ENCODE results near the gene GPR146.

GPR146 gene

GRCh38 chr7:1080921-1081255 lies 36.5 kb downstream of the GPR146 start:
- TF ChIP-seq CTCF (IDR thresholded peaks at IDR 0.05; ENCODE audit: control insufficient read depth, insufficient read depth, low read depth, low read length, missing control alignments): no peak
- DNase-seq (ENCODE audit: low read depth): no peak
- H3K4me3 ChIP-seq (ENCODE audit: control insufficient read depth, low read depth, low read length): no peak overlapping the region

DNA sequence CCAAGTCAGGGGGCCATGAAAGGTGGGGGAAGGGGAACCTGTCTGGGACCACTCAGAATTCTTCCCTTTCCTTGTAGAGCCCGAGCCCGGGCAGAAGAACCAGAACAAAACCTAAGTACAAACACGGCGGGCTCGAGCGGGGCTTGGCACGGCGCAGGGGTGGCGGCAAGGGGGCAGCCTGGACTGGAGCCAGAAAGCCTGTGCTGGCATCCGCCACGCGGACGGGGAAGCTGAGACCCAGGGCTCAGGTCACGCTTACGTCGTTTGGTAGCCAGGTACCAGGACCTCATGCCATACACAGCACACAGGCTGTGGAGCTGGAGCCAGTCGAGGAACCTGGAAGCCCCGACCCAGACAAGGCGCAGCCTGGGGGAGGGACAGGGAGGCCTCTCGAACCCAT lies 37.0 kb downstream of the GPR146 start:
- TF ChIP-seq CTCF (IDR thresholded peaks at IDR 0.05; ENCODE audit: control insufficient read depth, insufficient read depth, low read depth, low read length, missing control alignments): no peak
- H3K4me3 ChIP-seq (ENCODE audit: control insufficient read depth, low read depth, low read length): no peak overlapping the region
- no peak for DNase-seq (ENCODE audit: low read depth)

GRCh38 chr7:1081931-1082401 lies 37.6 kb downstream of the GPR146 start:
- DNase-seq (ENCODE audit: low read depth): no peak
- no peak for TF ChIP-seq CTCF (IDR thresholded peaks at IDR 0.05; ENCODE audit: control insufficient read depth, insufficient read depth, low read depth, low read length, missing control alignments)
- H3K4me3 ChIP-seq (ENCODE audit: control insufficient read depth, low read depth, low read length): no peak overlapping the region

DNA sequence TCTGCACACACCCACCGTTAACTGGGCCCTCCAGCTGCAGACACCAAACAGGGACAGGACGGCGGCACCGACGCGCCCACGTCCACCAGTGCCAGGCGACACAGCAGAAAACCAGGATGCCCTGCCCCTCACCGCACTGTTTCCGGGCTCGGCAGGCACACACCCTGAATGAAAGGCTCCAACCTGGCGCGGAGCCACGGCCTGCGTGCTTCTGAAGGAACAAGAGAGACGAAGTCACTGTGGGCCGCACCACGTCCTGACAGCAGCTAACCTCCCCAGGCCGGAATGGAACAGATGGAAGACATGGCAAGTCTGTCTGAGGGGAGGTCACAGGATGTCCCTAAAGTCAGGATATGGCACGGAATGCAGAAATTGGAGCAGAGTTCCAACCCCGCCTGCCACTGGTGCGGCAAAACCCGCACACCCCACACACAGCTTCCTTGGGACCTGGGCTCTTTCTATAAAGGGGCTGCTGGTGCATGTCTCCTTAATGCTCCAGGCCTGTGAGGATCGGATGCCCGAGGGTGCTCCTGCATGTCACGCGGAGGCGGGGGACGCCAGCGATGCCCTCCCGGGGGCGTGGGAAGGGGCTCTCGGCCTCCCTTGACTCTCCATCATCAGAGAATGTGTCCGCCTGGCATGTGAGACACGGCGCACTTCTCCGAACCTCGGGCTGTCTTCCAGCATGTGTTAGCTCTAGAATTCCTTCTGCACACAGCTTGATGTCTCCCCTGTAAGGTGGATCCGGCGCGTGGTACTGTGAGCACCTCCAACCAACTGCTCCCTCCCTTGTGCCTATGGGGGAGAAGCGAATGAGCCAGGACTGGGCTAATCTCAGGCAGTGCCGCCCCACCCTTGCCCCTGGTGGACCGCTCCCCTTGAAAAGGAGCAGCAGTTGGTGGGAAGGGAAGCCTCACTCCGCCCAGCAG lies 39.6 kb downstream of the GPR146 start:
- no peak overlapping the region for H3K4me3 ChIP-seq (ENCODE audit: control insufficient read depth, low read depth, low read length)
- TF ChIP-seq CTCF (IDR thresholded peaks at IDR 0.05; ENCODE audit: control insufficient read depth, insufficient read depth, low read depth, low read length, missing control alignments): no peak
- no peak for DNase-seq (ENCODE audit: low read depth)

GRCh38 chr7:1085266-1085665 lies 40.9 kb downstream of the GPR146 start:
- H3K4me3 ChIP-seq (ENCODE audit: control insufficient read depth, low read depth, low read length): no peak overlapping the region
- no peak for TF ChIP-seq CTCF (IDR thresholded peaks at IDR 0.05; ENCODE audit: control insufficient read depth, insufficient read depth, low read depth, low read length, missing control alignments)
- no peak for DNase-seq (ENCODE audit: low read depth)

GRCh38 chr7:1085910-1086421 lies 41.6 kb downstream of the GPR146 start:
- no peak for TF ChIP-seq CTCF (IDR thresholded peaks at IDR 0.05; ENCODE audit: control insufficient read depth, insufficient read depth, low read depth, low read length, missing control alignments)
- no peak for DNase-seq (ENCODE audit: low read depth)
- no peak overlapping the region for H3K4me3 ChIP-seq (ENCODE audit: control insufficient read depth, low read depth, low read length)

Data from AG09309 (cell line).